Large intestine (tissue), 3 donors: Measurements from ENCODE around the gene EEF1A2. TPM values are rescaled to one million over a fixed set of nuclear protein-coding genes. Genes with fewer than 3 reads are reported as not detected.

Experiments
- DNase-seq, 2 donors: peaks; one replicate each; pipeline versions ENCODE4 v3.0.0 to v3.0.0-alpha.2; 2013
- H3K27ac ChIP-seq: one replicate; pipeline ENCODE4 v1.5.1; 2013; ENCODE audit warnings: low read length
- H3K27me3 ChIP-seq: 2 replicates; pipeline ENCODE4 v1.6.1; 2013; ENCODE audit warnings: low read length; ENCODE audit not compliant: control insufficient read depth, insufficient read depth
- H3K36me3 ChIP-seq: 2 replicates; pipeline ENCODE4 v1.6.1; 2013; ENCODE audit warnings: low read length; ENCODE audit not compliant: control insufficient read depth, insufficient read depth
- H3K4me1 ChIP-seq: one replicate; pipeline ENCODE4 v1.6.1; 2013; ENCODE audit warnings: low read length; ENCODE audit not compliant: control insufficient read depth, insufficient read depth
- H3K4me3 ChIP-seq: one replicate; pipeline ENCODE4 v1.5.1; 2013; ENCODE audit warnings: low read length
- H3K9me3 ChIP-seq: one replicate; pipeline ENCODE4 v1.6.1; 2013; ENCODE audit warnings: mild to moderate bottlenecking, low read depth, low read length, moderate library complexity; ENCODE audit not compliant: control insufficient read depth
- whole genome bisulfite sequencing: methylation state at CpG from one replicate; pipeline ENCODE4 v1.1.5; 2013; ENCODE audit warnings: low lambda C conversion rate; ENCODE audit not compliant: insufficient coverage; 5-methylcytosine and 5-hydroxymethylcytosine counted together
- polyA plus RNA-seq: library from polyadenylated mRNA; unstranded; fragments of 120-200 nt; gene quantifications from one replicate; pipeline ENCODE4 v1.2.1, GENCODE V29; 2013

Gene EEF1A2
- polyA plus RNA-seq, 1 donor = 29.7 TPM

DNA sequence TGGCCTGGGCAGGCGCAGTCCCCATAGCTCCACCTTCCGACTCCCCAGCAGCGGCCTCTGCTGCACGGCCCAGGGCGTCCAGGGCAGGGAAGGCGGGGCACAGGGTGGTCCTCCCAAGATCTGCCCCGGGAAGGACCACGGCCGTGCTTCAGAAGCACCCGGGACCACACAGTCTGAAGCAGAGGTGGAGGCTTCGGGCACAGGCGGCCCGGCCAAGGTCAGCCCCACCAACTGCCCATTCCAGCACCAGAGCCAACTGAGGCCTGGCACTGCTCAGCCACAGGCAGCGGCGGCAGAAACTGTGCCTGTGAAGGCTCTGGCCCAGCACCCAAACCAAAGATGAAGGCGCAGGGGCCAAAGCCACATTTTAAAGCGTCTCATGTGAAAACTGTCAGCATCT lies 47.1 kb downstream of the EEF1A2 start:
- Histone ChIP-seq H3K27ac (no peak overlapping the region), H3K4me3 (no peak overlapping the region), H3K36me3 (no peaks in the 10 kb centered on the region), H3K27me3 (peaks cover 38% of the 10 kb centered on the region), H3K4me1 (peaks cover 2% of the 10 kb centered on the region), H3K9me3 (peaks cover 4% of the 10 kb centered on the region)
- no peak for DNase-seq
- no CpG with 5 or more reads among the region's 17 CpGs for WGBS

DNA sequence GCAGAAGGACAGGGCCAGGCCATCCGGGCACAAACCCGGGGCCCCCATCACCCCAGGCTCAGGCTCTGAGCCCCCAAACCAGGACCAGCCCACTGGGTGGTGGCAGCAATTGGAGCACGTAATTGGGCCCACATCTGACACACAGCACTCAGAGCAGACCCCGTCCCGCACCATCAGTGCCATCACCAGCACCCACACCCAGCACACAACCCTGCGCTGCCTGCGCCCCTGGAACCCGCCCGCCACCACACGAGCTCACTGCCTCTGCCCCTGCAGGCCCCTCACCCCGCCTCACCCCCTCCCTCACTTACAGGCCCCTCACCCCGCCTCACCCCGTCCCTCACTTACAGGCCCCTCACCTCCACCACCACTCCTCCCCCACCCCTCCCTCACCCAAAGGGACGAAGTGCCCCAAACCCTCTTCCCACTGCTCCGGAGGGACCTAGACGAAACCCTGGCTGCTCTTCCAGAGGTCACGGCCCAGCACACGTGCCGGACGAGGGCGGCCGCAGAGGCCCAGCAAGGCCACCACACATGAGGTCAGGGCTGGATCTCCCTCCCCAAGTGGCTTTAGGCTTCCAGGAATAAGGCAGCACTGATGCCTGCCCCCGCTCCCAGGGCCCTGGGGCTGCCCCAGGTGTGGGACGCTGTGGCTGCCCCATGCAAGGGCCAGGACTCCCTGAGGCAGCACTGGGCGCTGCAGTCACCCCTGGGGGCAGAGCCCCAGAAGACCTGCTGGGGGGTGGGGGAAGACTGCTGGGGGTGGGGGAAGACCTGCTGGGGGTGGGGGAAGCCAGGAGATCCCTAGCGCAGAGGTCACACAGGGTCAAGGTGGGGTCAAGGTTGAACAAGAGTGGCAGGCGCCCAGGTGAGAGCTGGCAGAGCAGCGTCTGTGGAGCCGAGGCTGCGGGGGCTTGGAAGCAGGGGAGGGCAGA lies 48.8 kb downstream of the EEF1A2 start:
- Histone ChIP-seq H3K4me3 (no peak overlapping the region), H3K36me3 (no peaks in the 10 kb centered on the region), H3K9me3 (peaks cover 4% of the 10 kb centered on the region), H3K27ac (no peak overlapping the region), H3K4me1 (peaks cover 2% of the 10 kb centered on the region), H3K27me3 (peaks cover 27% of the 10 kb centered on the region)
- no CpG with 5 or more reads among the region's 30 CpGs for WGBS
- DNase-seq = no peak

DNA sequence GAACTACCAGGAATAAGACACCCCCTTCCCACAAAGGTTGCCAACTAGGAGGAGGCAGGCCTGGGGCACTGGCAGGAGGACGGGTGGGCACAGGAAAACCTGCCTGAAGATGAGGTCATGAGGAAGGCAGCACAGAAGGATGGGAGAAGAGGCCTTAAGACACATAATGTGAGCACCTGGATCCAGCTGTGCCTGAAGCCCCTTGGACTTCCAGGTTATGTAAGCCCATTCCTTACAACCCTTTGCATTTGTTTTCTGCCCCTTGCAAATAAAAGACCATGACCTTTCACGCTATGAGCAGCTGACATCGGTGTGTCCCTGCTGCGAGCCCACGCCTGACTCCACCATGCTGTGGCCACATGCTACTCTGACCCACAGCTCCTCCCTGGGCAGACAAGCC lies 49.9 kb downstream of the EEF1A2 start:
- Histone ChIP-seq H3K27me3 (peaks cover 17% of the 10 kb centered on the region), H3K4me1 (peaks cover 2% of the 10 kb centered on the region), H3K9me3 (peaks cover 7% of the 10 kb centered on the region), H3K4me3 (no peak overlapping the region), H3K27ac (no peak overlapping the region), H3K36me3 (no peaks in the 10 kb centered on the region)
- no peak for DNase-seq
- no CpG with 5 or more reads among the region's 5 CpGs for WGBS

DNA sequence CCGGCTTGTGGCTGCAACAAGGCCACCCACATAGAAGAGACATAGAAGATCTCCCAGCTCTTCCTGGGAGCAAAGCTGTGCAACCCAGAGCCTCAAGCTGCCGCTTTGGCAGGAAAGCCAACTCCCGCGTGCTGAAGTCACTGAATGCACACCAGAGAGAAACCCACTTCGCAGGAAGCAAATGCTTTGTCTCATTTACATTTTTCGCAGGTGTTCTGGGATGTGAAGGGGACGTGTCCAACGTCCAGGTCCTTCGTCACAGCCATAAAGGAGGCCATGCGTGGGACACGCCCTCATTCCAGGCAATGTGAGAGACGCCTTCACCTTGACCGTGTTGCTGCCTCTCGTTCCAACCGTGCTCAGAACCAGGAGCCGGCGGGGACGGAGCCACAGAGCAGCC lies 50.9 kb downstream of the EEF1A2 start:
- Histone ChIP-seq H3K27ac (no peak overlapping the region), H3K4me3 (no peak overlapping the region), H3K27me3 (peaks cover 8% of the 10 kb centered on the region), H3K36me3 (no peaks in the 10 kb centered on the region), H3K4me1 (no peaks in the 10 kb centered on the region), H3K9me3 (peaks cover 11% of the 10 kb centered on the region)
- DNase-seq = peak; percentile 40 to 53
- no CpG with 5 or more reads among the region's 18 CpGs for WGBS

DNA sequence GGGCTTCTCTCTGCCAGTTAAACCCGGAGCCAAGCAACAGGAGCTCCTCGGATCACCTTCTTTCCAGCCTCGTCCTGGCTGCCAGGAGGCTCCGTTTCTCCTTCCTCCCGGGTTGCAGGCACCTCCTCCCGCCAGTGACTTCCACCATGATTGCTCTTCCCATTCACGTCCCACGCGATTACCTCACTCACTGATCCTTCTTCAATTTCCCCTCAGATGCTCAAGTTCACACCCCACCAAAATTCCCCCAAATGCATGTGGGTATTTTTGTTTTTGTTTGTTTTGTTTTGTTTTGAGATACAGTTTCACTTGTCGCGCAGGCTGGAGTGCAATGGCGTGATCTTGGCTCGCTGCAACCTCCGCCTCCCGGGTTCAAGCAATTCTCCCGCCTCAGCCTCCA lies 51.6 kb downstream of the EEF1A2 start:
- WGBS = no CpG with 5 or more reads among the region's 16 CpGs

DNA sequence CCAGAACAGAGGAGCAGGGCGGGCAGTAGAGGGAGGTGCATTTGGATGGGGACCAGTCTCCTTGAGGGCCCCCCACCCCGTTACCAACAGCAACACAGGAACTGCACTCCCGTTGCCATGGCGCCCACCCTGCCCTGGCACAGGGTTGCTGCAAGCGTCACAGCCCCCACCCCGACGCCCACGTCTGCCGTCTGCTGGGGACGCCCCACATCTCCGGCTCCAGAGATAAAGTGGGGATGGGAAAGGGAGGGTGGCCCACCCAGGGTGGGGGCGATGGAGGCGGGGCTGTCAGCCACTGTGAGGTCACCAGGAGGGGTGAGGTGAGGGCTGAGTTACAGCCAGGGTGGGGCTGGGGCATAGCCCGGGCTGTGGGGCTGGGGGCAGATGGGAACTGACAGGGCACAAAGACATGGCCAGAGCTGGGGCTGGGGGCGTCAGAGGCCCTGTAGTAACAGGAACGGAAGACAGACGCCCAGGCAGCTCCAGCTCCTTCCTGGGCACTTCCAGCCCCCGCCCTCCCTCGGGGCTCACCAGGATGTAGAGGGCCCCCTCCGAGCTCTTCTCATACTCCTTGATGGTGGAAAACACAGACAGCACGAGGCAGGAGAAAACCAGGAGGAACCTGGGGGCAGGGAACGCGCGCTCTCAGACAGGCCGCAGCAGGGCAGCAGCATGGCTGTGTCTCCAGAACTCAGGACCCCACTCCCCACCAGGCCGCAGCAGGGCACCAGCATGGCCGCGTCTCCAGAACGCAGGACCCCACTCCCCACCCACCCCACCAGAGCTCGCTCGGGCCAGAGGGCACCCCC lies 52.5 kb downstream of the EEF1A2 start:
- H3K27ac ChIP-seq = no peak overlapping the region
- no peaks in the 10 kb centered on the region for H3K36me3 ChIP-seq
- no peaks in the 10 kb centered on the region for H3K4me1 ChIP-seq
- H3K9me3 ChIP-seq = peaks cover 16% of the 10 kb centered on the region
- peaks cover 7% of the 10 kb centered on the region for H3K27me3 ChIP-seq
- no peak overlapping the region for H3K4me3 ChIP-seq
- no CpG with 5 or more reads among the region's 31 CpGs for WGBS
- no peak for DNase-seq

More for the DNA sequence above, 51.6 kb downstream of the EEF1A2 start:
- DNase-seq = no peak
- no peaks in the 10 kb centered on the region for H3K4me1 ChIP-seq
- no peaks in the 10 kb centered on the region for H3K36me3 ChIP-seq
- no peak overlapping the region for H3K27ac ChIP-seq
- H3K27me3 ChIP-seq = peaks cover 7% of the 10 kb centered on the region
- H3K4me3 ChIP-seq = no peak overlapping the region
- H3K9me3 ChIP-seq = peaks cover 16% of the 10 kb centered on the region

DNA sequence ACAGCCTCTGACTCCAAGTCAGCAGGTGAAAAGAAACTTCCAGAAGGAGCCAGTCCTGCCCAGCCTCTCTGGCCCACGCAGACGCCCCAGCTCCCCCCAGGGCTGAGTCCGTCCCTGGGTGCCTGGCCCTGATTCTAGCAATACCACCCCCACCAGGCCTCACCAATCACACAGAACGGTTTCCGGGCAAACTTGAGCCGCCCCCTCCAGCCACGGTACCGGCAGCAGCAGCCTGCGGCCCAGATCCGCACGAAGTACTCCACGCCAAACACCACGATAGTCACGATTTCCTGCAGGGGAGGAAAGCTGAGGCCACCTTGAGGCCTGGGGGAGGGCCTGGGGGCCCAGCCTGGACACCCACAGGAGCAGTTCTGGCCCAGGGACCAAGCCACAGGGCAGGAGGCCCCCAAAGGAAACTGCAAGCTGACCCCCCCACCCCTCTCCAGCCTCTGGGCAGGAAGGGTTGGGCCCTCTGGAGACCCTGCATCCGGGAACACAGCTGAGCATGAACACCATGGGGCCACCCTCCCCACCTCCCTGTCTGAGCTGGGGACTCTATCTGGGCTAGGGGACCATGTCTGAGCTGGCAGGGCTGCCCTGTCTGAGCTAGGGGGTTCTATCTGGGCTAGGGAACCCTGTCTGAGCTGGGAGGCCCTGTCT lies 53.7 kb downstream of the EEF1A2 start:
- H3K27me3 ChIP-seq = peaks cover 7% of the 10 kb centered on the region
- no peaks in the 10 kb centered on the region for H3K4me1 ChIP-seq
- no CpG with 5 or more reads among the region's 15 CpGs for WGBS
- peaks cover 16% of the 10 kb centered on the region for H3K9me3 ChIP-seq
- H3K4me3 ChIP-seq = no peak overlapping the region
- H3K36me3 ChIP-seq = no peaks in the 10 kb centered on the region
- no peak overlapping the region for H3K27ac ChIP-seq
- DNase-seq = no peak

DNA sequence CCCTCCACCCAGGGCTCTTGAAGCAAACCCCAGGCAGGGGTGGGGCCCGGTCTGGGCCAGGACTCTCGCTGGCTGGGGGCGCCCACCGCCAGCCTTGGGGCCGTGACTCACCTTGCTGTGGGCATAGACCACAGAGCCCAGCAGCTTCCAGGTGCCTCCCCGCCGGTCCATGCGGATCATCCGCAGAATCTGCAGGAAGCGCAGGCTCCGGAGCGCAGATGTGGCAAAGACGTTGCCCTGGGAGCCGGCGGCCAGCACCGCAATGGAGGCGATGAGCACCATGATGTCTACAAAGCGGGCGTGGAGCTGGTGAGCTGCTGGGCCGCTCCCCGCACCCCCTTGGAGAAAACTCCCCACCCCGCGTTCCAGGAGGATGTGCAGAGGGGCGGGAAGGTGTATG lies 54.3 kb downstream of the EEF1A2 start:
- Histone ChIP-seq H3K9me3 (peaks cover 16% of the 10 kb centered on the region), H3K27me3 (peaks cover 7% of the 10 kb centered on the region), H3K4me1 (no peaks in the 10 kb centered on the region), H3K27ac (no peak overlapping the region), H3K36me3 (no peaks in the 10 kb centered on the region), H3K4me3 (no peak overlapping the region)
- no peak for DNase-seq
- WGBS = no CpG with 5 or more reads among the region's 24 CpGs

DNA sequence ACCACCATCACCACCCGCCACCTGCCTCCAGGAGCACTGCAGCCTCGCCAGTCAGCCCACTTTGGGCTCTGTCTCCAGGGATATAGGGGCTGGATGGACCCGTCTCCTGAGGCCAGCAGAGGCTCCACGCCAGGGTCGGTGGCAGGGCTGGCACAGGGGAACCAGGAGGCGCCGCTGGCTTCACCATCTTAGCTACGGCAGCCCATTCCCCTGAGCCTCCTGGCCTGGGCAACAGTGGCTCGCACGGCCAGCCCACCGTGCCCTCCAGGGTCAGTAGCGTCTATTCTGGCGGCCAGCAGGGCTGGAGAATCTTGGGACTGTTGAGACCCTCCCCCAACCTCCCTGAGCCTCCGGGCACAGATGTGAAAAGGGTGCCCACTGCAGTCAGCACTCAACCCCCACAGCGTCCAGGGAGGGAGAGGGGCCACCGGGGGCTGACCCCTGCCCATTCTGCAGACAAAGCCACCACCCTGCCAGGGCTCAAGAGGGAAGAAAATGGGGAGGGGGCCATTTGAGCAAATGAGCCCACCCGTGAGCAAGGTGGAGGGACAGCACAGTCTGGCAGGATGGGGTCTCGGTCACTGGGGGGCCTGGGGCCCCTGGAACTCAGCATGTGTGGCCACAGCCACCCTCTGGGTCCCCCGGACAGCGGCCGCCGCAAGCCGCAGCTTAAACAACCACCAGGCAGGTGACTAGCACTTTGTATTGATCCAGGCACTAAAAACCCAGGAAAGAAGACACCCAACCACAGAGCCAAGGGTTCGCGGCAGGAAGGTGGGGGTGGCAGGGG lies 55.1 kb downstream of the EEF1A2 start:
- Histone ChIP-seq H3K27me3 (peaks cover 5% of the 10 kb centered on the region), H3K4me1 (no peaks in the 10 kb centered on the region), H3K36me3 (no peaks in the 10 kb centered on the region), H3K9me3 (peaks cover 16% of the 10 kb centered on the region), H3K4me3 (no peak overlapping the region), H3K27ac (no peak overlapping the region)
- WGBS = no CpG with 5 or more reads among the region's 25 CpGs
- DNase-seq = no peak
